Dendritic cell treated with granulocyte-macrophage colony-stimulating factor and Interleukin-4, amounts not matched to agents 40 ng/mL and 50 ng/mL, for 4 days (primary cell): ENCODE measurements around the gene MMP1.

Experiments used
- H3K27ac Mint-ChIP-seq: one replicate; pipeline ENCODE4 v1.8.0; 2022; ENCODE audit warnings: mild to moderate bottlenecking, mixed read lengths
- H3K27me3 Mint-ChIP-seq: one replicate; pipeline ENCODE4 v1.8.0; 2022; ENCODE audit warnings: mild to moderate bottlenecking, mixed read lengths
- H3K36me3 Mint-ChIP-seq: one replicate; pipeline ENCODE4 v1.8.0; 2022; ENCODE audit warnings: low read depth, mixed read lengths
- H3K4me1 Mint-ChIP-seq: one replicate; pipeline ENCODE4 v1.8.0; 2022; ENCODE audit warnings: low read depth, mixed read lengths
- H3K4me3 Mint-ChIP-seq: one replicate; pipeline ENCODE4 v1.8.0; 2022; ENCODE audit warnings: mild to moderate bottlenecking, moderate library complexity, mixed read lengths
- H3K9me3 Mint-ChIP-seq: one replicate; pipeline ENCODE4 v1.8.0; 2022; ENCODE audit warnings: mixed read lengths
- intact Hi-C: fragments of 100-400 bp; cut with micrococcal nuclease; formaldehyde crosslinking; loops from one replicate; pipeline ENCODE4 v1.15.0; 2022

MMP1 gene

GRCh38 chr11:102829316-102830000, 31.5 kb upstream of the MMP1 start:
- intact Hi-C loops, result no loop called here
- no peak overlapping the region for H3K4me3 Mint-ChIP-seq
- H3K36me3 Mint-ChIP-seq, result no peaks in the 10 kb centered on the region
- H3K4me1 Mint-ChIP-seq, result peaks cover 11% of the 10 kb centered on the region
- H3K27me3 Mint-ChIP-seq, result peaks cover 38% of the 10 kb centered on the region
- H3K27ac Mint-ChIP-seq, result no peak overlapping the region
- H3K9me3 Mint-ChIP-seq, result no peaks in the 10 kb centered on the region

- Mint-ChIP-seq H3K27ac (no peak overlapping the region), H3K4me1 (peaks cover 4% of the 10 kb centered on the region), H3K4me3 (no peak overlapping the region), H3K36me3 (no peaks in the 10 kb centered on the region), H3K27me3 (peaks cover 6% of the 10 kb centered on the region), H3K9me3 (no peaks in the 10 kb centered on the region)
- intact Hi-C loops, result no loop called here
These were observed 26.6 kb upstream of the MMP1 start for GRCh38 chr11:102824556-102824955.

GRCh38 chr11:102819491-102819890, 21.5 kb upstream of the MMP1 start:
- intact Hi-C loops, result no loop called here
- Mint-ChIP-seq H3K4me1 (no peaks in the 10 kb centered on the region), H3K27ac (no peak overlapping the region), H3K4me3 (no peak overlapping the region), H3K9me3 (peaks cover 14% of the 10 kb centered on the region), H3K36me3 (no peaks in the 10 kb centered on the region), H3K27me3 (peaks cover 24% of the 10 kb centered on the region)

GRCh38 chr11:102813484-102813883, 15.5 kb upstream of the MMP1 start:
- no peak overlapping the region for H3K4me3 Mint-ChIP-seq
- no peaks in the 10 kb centered on the region for H3K36me3 Mint-ChIP-seq
- no peak overlapping the region for H3K27ac Mint-ChIP-seq
- H3K9me3 Mint-ChIP-seq, result peaks cover 14% of the 10 kb centered on the region
- H3K27me3 Mint-ChIP-seq, result peaks cover 32% of the 10 kb centered on the region
- intact Hi-C loops, result no loop called here
- no peaks in the 10 kb centered on the region for H3K4me1 Mint-ChIP-seq

- intact Hi-C loops, result no loop called here
- Mint-ChIP-seq H3K36me3 (no peaks in the 10 kb centered on the region), H3K4me3 (no peak overlapping the region), H3K9me3 (peaks cover 9% of the 10 kb centered on the region), H3K27me3 (peaks cover 33% of the 10 kb centered on the region), H3K4me1 (no peaks in the 10 kb centered on the region), H3K27ac (no peak overlapping the region)
These were observed 14.2 kb upstream of the MMP1 start for GRCh38 chr11:102812188-102812587.

- Mint-ChIP-seq H3K36me3 (no peaks in the 10 kb centered on the region), H3K27ac (no peak overlapping the region), H3K4me3 (no peak overlapping the region), H3K4me1 (no peaks in the 10 kb centered on the region), H3K9me3 (no peaks in the 10 kb centered on the region), H3K27me3 (peaks cover 27% of the 10 kb centered on the region)
- intact Hi-C loops, result loop anchor here (2.0 kb wide), 1 partner anchor 130 kb away; no protein-coding TSS in a partner anchor
These were observed 13.1 kb upstream of the MMP1 start for GRCh38 chr11:102810950-102811660.

GRCh38 chr11:102809971-102810370, 12.0 kb upstream of the MMP1 start:
- H3K27me3 Mint-ChIP-seq, result peaks cover 25% of the 10 kb centered on the region
- no peaks in the 10 kb centered on the region for H3K4me1 Mint-ChIP-seq
- H3K27ac Mint-ChIP-seq, result no peak overlapping the region
- intact Hi-C loops, result loop anchor here (2.0 kb wide), 1 partner anchor 131 kb away; no protein-coding TSS in a partner anchor
- H3K9me3 Mint-ChIP-seq, result no peaks in the 10 kb centered on the region
- H3K4me3 Mint-ChIP-seq, result no peak overlapping the region
- H3K36me3 Mint-ChIP-seq, result no peaks in the 10 kb centered on the region

- H3K9me3 Mint-ChIP-seq, result no peaks in the 10 kb centered on the region
- no peak overlapping the region for H3K27ac Mint-ChIP-seq
- no peaks in the 10 kb centered on the region for H3K4me1 Mint-ChIP-seq
- no peak overlapping the region for H3K4me3 Mint-ChIP-seq
- intact Hi-C loops, result no loop called here
- H3K36me3 Mint-ChIP-seq, result no peaks in the 10 kb centered on the region
- H3K27me3 Mint-ChIP-seq, result peaks cover 23% of the 10 kb centered on the region
These were observed 10.0 kb upstream of the MMP1 start for GRCh38 chr11:102807921-102808320.

GRCh38 chr11:102806296-102806695, 8.3 kb upstream of the MMP1 start:
- H3K27me3 Mint-ChIP-seq, result peaks cover 24% of the 10 kb centered on the region
- no peaks in the 10 kb centered on the region for H3K36me3 Mint-ChIP-seq
- H3K27ac Mint-ChIP-seq, result no peak overlapping the region
- H3K4me3 Mint-ChIP-seq, result no peak overlapping the region
- H3K4me1 Mint-ChIP-seq, result no peaks in the 10 kb centered on the region
- no peaks in the 10 kb centered on the region for H3K9me3 Mint-ChIP-seq
- intact Hi-C loops, result no loop called here

- Mint-ChIP-seq H3K27ac (no peak overlapping the region), H3K4me3 (no peak overlapping the region), H3K27me3 (peaks cover 12% of the 10 kb centered on the region), H3K9me3 (no peaks in the 10 kb centered on the region), H3K4me1 (peaks cover 6% of the 10 kb centered on the region), H3K36me3 (no peaks in the 10 kb centered on the region)
- intact Hi-C loops, result no loop called here
These were observed 4.4 kb upstream of the MMP1 start for GRCh38 chr11:102802341-102802740.

- Mint-ChIP-seq H3K4me3 (no peak overlapping the region), H3K27me3 (peaks cover 15% of the 10 kb centered on the region), H3K4me1 (peaks cover 6% of the 10 kb centered on the region), H3K27ac (no peak overlapping the region), H3K9me3 (no peaks in the 10 kb centered on the region), H3K36me3 (no peaks in the 10 kb centered on the region)
- intact Hi-C loops, result no loop called here
These were observed 2.8 kb upstream of the MMP1 start for GRCh38 chr11:102800767-102801166.

GRCh38 chr11:102799681-102800340, 1.9 kb upstream of the MMP1 start:
- intact Hi-C loops, result no loop called here

GRCh38 chr11:102794382-102794781, 3.6 kb downstream of the MMP1 start:
- Mint-ChIP-seq H3K9me3 (no peaks in the 10 kb centered on the region), H3K4me3 (no peak overlapping the region), H3K27me3 (peaks cover 9% of the 10 kb centered on the region), H3K27ac (no peak overlapping the region), H3K36me3 (no peaks in the 10 kb centered on the region), H3K4me1 (no peaks in the 10 kb centered on the region)
- intact Hi-C loops, result no loop called here

More at GRCh38 chr11:102799681-102800340, 1.9 kb upstream of the MMP1 start:
- Mint-ChIP-seq H3K4me3 (no peak overlapping the region), H3K27me3 (peaks cover 14% of the 10 kb centered on the region), H3K4me1 (peaks cover 6% of the 10 kb centered on the region), H3K27ac (no peak overlapping the region), H3K36me3 (no peaks in the 10 kb centered on the region), H3K9me3 (no peaks in the 10 kb centered on the region)

GRCh38 chr11:102793677-102794290, 4.2 kb downstream of the MMP1 start:
- H3K4me3 Mint-ChIP-seq, result no peak overlapping the region
- H3K4me1 Mint-ChIP-seq, result no peaks in the 10 kb centered on the region
- H3K27me3 Mint-ChIP-seq, result peaks cover 11% of the 10 kb centered on the region
- H3K9me3 Mint-ChIP-seq, result no peaks in the 10 kb centered on the region
- intact Hi-C loops, result no loop called here
- H3K36me3 Mint-ChIP-seq, result no peaks in the 10 kb centered on the region
- H3K27ac Mint-ChIP-seq, result no peak overlapping the region
